GM21390 (cell line): Measurements from ENCODE around the gene RUNX1.

Experiments used
- ATAC-seq: cut with Tn5 transposase; IDR thresholded peaks from one replicate; pipeline ENCODE4 v1.9.1; 2021; ENCODE audit not compliant: unreplicated experiment

Gene RUNX1

DNA sequence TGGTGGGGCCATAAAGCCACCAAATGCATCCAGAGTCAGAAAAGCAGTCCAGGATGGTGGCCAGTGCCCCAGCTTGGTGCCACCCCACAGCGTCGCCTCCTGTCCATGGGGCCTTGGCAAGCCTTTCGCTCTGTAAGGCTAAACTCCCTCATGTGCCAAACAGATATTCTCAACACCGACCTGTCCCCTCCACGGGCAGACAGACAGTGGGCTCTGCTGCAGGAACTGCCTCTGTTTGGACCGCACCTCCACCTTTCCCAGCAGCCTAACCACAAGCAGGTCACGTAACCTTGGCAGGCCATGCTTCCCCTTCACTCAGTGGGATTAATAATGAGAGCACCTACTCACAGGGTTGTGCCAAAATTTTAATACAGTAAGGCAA, 11.7 kb downstream of the RUNX1 start:
- no peak for ATAC-seq

DNA sequence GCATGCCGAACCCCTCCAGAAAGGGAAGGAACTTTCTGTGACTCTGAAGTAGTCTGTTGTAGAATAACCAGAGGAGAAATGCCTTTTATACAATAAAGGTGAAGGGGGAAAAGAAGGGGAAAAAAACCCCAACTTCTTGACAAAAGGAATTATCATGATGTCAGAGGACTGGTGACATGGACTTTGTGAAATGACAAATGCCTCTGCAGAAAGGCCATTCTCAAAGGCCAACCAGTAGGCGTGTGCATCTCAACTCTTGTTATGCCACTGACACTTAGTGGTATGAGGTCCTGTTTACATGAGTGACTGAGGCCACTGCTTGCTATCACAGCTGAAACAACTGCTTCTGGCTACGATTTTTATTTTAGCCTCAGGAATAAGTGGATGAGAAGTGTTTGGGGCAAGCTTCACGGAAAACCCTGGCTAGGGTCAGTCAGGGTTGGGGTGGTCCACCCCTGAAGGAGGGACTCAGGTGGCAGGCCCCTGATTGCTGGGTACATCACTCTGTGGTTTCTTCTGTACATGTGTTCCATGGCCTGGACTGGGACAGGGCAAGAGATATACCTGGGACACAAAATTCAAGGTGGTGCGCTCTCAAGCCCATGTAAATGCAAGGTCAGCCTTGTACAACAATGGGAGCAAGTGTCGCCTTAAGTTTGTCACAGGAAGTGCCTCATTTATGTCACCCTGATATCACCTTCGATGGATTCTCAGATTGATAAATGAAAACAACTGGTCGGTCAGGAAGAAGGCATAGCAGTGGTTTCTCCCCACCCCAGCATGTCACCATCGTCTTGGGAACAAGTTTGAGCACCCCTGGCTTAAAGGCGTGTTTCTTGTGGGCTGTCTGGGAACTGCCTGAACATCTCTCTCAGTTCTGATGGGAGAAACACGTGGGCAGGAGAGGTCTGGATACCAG, 12.4 kb downstream of the RUNX1 start:
- ATAC-seq, result no peak

GRCh38 chr21:35035581-35035980, 13.5 kb downstream of the RUNX1 start:
- no peak for ATAC-seq

GRCh38 chr21:35035116-35035515, 14.0 kb downstream of the RUNX1 start:
- no peak for ATAC-seq

DNA sequence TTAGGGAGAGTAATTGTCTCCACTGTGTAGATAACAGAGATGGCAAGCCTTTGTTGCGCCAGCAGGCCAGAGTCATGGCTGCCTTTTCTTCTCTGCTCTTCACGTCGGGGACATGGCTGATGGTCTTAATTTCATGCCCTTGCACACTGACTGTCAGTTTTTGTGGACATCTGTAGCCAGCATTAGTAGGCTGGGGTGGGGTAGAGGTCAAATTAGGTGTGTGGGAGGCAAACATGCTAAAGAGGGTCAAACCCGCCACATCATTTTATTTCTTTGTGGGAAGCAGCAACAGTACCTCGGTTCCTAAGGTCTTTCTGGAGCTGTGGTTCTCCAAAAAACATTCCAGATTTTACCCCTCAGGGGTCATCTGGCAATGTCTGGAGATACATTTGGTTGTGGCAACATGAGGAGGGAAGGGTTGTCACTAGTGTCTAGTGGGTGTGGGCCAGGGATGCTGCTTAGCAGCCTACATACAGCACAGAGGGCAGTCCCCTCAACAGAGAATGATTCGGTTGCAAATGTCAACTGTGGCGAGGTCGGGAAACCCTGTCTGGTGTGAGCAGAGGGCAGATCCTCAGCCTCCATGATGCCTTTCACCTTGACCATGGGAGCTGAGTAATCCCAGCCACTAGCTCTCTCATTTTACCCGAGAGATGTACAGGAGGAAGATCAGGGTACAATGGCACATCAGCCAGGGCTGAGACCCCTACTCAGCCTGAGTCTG, 14.7 kb downstream of the RUNX1 start:
- ATAC-seq, result no peak

- ATAC-seq, result no peak
Measured at GRCh38 chr21:35032474-35033263, 16.4 kb downstream of the RUNX1 start.

DNA sequence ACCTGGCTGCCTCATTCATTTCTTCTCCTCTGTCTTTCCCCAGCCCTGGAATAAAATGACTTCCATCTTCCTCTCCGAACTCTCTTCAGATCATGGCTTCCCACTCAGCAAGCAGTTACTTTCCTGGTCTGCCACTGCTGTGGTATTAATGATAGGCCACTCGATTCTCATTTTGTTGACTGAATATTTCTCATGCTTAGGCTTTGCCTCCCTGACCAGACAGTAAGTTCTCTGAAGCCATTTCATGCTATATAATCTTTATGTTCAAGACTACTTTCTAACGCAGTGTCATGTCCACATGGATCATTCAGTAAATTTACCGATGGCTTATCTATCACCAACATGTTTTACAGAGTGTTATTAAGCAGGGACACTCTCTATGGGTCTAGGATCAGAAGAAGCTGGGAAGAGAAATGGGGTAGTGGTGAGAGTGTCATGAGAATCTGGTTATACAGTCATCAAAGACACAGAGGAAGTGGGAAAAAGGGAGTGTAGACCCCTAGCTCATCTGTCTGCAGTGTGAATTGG, 20.6 kb downstream of the RUNX1 start:
- ATAC-seq, result no peak

- ATAC-seq, result no peak
Measured at GRCh38 chr21:35027563-35028450, 21.3 kb downstream of the RUNX1 start.

- peak; percentile 83 for ATAC-seq
Measured at GRCh38 chr21:35026617-35027562, 22.2 kb downstream of the RUNX1 start.

DNA sequence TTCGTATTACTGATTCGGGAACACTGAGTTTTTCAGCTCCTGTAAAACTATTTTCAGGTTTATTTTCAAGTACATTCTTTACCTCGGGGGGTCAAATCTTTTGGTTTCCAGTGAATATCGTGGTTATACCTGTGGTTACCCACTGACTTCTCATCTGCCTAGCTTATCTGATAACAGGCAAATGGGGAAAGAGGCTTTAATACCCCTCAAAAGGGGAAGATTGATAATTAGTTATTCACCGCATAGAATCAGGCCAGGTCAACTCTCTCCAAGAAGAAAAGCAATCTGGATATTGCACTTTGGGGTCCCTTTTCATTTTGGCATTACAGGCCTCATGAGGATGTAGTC, 23.0 kb downstream of the RUNX1 start:
- ATAC-seq, result no peak

DNA sequence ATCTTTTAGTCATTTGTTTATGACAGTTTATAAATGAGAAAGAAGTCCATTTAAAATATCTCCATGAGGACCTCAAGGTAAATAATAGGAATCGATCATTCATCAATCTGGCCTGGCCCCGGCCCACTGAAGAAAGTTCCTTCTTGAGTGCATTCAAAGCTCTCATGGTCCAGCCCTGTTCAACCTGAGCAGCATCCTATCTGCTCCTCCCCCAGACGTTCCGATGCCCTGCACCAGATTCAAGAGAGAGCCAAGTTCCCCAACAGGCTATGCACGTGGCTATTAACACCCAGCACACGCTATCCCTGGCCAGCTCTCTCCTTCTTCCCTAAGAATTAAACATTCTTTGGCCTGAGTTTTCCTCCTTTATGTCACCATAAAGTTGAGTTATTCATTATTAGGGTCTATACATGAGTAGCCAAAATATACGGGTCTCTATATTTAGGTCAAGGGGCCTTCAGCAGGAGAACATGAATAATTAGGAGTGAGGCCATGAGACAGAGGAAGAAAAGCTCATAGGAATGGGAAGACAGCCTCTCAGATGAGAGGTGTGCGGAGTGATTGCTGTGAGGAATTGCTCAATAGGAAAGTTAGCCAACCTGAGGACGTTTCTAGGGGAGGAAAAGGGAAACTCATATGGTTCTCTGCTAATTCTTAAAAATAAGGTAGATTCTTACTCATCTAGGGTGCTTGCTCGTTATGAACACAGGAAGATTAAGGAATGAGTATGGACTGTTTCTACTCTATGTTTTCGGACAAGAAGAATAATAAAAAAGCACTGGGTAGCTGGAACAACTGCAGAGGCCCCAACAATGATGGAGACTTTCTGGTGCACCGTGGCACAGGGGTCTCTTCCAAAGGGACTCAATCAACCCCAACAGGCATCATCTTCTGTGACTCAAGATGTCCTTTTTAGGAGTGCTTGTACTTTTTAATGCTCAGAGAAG, 23.6 kb downstream of the RUNX1 start:
- ATAC-seq, result no peak

GRCh38 chr21:35024513-35024912, 24.6 kb downstream of the RUNX1 start:
- no peak for ATAC-seq

DNA sequence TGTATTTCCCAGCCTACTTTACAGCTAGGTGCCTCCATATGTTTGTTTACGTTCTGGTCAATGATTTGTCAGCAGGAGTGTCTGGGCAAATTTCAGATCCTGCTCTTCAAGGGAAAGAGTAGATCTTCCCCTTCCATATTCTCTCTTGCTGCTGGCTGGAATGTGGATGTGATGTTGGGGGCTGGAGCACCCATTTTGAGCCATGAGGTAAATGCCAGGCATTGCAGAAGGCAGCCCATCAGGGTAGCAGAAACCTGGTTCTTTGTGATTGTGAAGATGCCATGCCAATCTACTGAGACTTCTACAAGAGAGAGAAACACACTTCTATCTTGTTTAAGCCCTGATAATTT, 25.1 kb downstream of the RUNX1 start:
- ATAC-seq, result no peak

DNA sequence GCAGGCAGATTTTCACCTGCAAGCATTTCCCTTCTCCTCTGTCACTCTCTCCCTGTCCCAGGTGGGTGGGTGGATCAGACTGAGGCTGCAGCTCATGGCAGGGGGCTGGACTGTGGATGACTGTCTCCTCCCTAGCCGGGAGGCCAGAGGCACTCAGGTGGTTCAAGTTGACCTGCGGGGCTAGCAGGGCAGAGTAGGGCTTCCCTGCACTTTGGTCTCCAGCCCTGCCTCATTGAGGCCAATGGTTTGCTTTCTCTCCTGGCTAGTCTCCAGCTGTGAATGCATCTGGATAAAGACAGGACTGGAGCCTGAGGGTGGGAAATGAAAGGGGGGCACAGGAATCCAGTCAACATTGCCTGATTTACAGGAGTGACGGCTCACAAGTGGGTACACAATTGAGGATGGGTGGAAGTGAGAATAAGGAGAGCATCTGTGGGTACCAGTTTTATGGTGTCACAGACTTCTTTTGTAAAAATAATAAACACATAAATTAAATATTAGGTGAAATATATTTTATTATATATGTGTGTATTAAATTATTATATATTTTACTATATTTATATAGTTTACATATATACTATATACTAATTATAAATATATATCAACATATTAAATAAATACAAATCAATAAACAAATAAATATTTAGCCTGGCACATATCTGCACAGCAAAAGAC, 25.6 kb downstream of the RUNX1 start:
- no peak for ATAC-seq

DNA sequence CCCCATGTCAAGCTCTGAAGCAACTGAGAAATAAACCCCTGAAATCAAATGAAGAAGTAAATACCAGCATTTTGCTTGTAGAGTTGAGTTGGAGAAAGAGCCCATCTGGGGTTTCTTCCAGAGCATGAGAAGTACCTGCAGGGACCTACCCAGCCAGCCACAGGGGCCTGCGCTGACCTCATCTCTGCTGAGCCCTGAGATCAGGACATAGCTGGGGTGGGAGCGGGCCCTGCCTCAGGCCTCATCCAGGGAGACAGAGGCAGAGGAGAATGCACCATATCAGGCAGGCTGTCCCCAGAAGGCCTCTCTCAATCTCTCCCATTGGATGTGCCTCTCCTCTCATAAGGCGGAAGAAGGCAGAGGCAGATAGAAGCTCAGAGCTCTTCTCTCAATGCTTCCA, 27.6 kb downstream of the RUNX1 start:
- no peak for ATAC-seq

- no peak for ATAC-seq
Measured at GRCh38 chr21:35020902-35021301, 28.2 kb downstream of the RUNX1 start.

DNA sequence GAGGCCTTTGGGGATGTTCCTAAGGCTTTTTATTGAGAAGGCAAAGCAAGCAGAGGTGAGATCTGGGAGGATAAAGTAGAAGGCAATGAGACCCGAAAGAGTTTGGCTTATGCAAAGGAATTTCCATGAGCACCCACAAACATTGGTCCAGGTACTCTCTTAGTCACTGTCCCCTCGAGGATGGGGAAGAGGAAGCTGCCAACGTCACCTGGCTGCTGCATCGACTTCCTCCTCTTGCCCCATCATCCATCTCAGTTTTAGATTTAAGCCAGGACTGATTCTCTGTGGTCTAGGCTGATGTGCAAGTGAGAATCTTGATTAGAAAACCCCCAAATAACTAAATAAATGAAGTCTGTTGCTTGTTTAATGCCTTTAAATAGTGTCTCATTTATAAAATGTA, 28.7 kb downstream of the RUNX1 start:
- no peak for ATAC-seq

GRCh38 chr21:35019631-35020032, 29.5 kb downstream of the RUNX1 start:
- ATAC-seq, result no peak
